Psoas muscle (tissue), 8 donors: ENCODE measurements around the gene CCDC187. TPM values are rescaled to one million over a fixed set of nuclear protein-coding genes. Genes with fewer than 3 reads are reported as not detected.

Experiments
- ATAC-seq, 4 donors: fragments of 200-7000 bp; cut with Tn5 transposase; one replicate each; pipeline ENCODE4 v1.9.1; 2020; ENCODE audit warnings: moderate library complexity in 3 of 4, mild to moderate bottlenecking in 2 of 4
- DNase-seq, 2 donors: peaks; one replicate each; pipeline ENCODE4 v3.0.0-alpha.2; 2020
- H3K27ac ChIP-seq: fragments of 200-600 bp; one replicate; pipeline ENCODE4 v1.8.0; 2022
- H3K27me3 ChIP-seq, 3 donors: fragments of 200-600 bp in 1 of 3; one replicate each; pipeline versions ENCODE4 v1.6.1 to v1.8.0; 2013 to 2022; ENCODE audit warnings: low read length in 2 of 3, mild to moderate bottlenecking in 2 of 3, moderate library complexity in 1 of 3; ENCODE audit not compliant: insufficient read depth in 3 of 3
- H3K36me3 ChIP-seq, 2 donors: fragments of 200-600 bp in 1 of 2; one replicate each; pipeline versions ENCODE4 v1.6.1 to v1.8.0; 2013 to 2022; ENCODE audit warnings: low read depth in 1 of 2, mild to moderate bottlenecking in 1 of 2, moderate library complexity in 1 of 2; ENCODE audit not compliant: insufficient read depth in 1 of 2
- H3K4me1 ChIP-seq: fragments of 200-600 bp; one replicate; pipeline ENCODE4 v1.8.0; 2022
- H3K4me3 ChIP-seq: fragments of 200-600 bp; one replicate; pipeline ENCODE4 v1.8.0; 2022; ENCODE audit warnings: mild to moderate bottlenecking
- H3K9me3 ChIP-seq: fragments of 200-600 bp; one replicate; pipeline ENCODE4 v1.8.0; 2022
- CTCF ChIP-seq: fragments of 200-600 bp; IDR thresholded peaks from one replicate; pipeline ENCODE4 v1.8.0; 2022; ENCODE audit warnings: antibody characterized with exemption
- WGBS, 3 donors: extraction: QIAGEN DNeasy Blood & Tissue Kit; methylation state at CpG; one replicate each; pipeline versions ENCODE4 v1.1.6 to v1.1.7; 2013; 5-methylcytosine and 5-hydroxymethylcytosine counted together
- intact Hi-C, 2 donors: fragments of 100-400 bp; cut with DNase I; formaldehyde crosslinking; loops; one replicate each; pipeline versions ENCODE4 v1.11.0 to v1.14.2; 2022
- polyA plus RNA-seq, 3 donors: library from polyadenylated mRNA; stranded (reverse); fragments of 200-250 nt; gene quantifications; one replicate each; pipeline ENCODE4 v1.2.3, GENCODE V29; 2013
- total RNA-seq, 4 donors: library from RNA; stranded (reverse); fragmentation: NEBNext Ultra II Directional in 2 of 4; extraction: Animal tissue kit (Norgen Biotek cat#: 25700) in 2 of 4; gene quantifications; one replicate each; pipeline versions ENCODE4 v1.2.1 to v1.2.4, GENCODE V29; 2021 to 2023
- donor health status: healthy with polysubstance abuse.
- donor health status: DM: no; HTN: no; CAD: no; lungs with moderate emphysema.
- donor health status: Bipolar disorder and iron deficiency.
- donor health status: healthy.
- donor health status: DM: yes; HTN: yes; CAD: no.
- donor health status: DM: no; HTN: no; CAD: no.
- donor health status: DM: no; HTN: no; CAD: no.
- donor health status: DM: yes; HTN: yes; CAD: no.

The CCDC187 gene
- total and polyA plus RNA-seq, 7 donors: not detected

GRCh38 chr9:136307215-136307750, 3.4 kb upstream of the CCDC187 start:
- DNase-seq: no peak
- no peak for ATAC-seq
- Histone ChIP-seq H3K4me1 (no peaks in the 10 kb centered on the region), H3K9me3 (no peaks in the 10 kb centered on the region), H3K4me3 (no peak overlapping the region), H3K27me3 (peaks cover 0 to 72% (median 8%) of the 10 kb centered on the region in 3 donors), H3K27ac (no peak overlapping the region), H3K36me3 (no peaks in the 10 kb centered on the region)
- intact Hi-C loops: no loop called here
- no peak for TF ChIP-seq CTCF
- 53 to 74% (median 61%) methylated on average over 4 of the region's 4 CpGs for WGBS, 3 donors

GRCh38 chr9:136306211-136307208, 2.6 kb upstream of the CCDC187 start:
- DNase-seq (no peak), ATAC-seq (no peak)
- Histone ChIP-seq H3K4me1 (no peaks in the 10 kb centered on the region), H3K36me3 (no peaks in the 10 kb centered on the region), H3K4me3 (no peak overlapping the region), H3K27me3 (peaks cover 0 to 64% (median 4%) of the 10 kb centered on the region in 3 donors), H3K27ac (no peak overlapping the region), H3K9me3 (no peaks in the 10 kb centered on the region)
- WGBS, 3 donors: 23 to 29% (median 24%) methylated on average over 33 to 34 of the region's 34 CpGs
- no peak for TF ChIP-seq CTCF
- intact Hi-C loops: no loop called here

- 35 to 50% (median 42%) methylated on average over 16 to 18 of the region's 18 CpGs for WGBS, 3 donors
These were observed 1.9 kb upstream of the CCDC187 start for GRCh38 chr9:136305804-136306203.

GRCh38 chr9:136304981-136305380, 1.1 kb upstream of the CCDC187 start:
- no peak for ATAC-seq
- H3K27ac ChIP-seq: no peak overlapping the region
- no peaks in the 10 kb centered on the region for H3K9me3 ChIP-seq
- no peaks in the 10 kb centered on the region for H3K36me3 ChIP-seq
- TF ChIP-seq CTCF: no peak
- DNase-seq: no peak
- H3K4me1 ChIP-seq: no peaks in the 10 kb centered on the region
- peaks cover 0 to 51% (median 2%) of the 10 kb centered on the region in 3 donors for H3K27me3 ChIP-seq
- intact Hi-C loops: no loop called here
- no peak overlapping the region for H3K4me3 ChIP-seq
- whole genome bisulfite sequencing, 3 donors: 50 to 58% (median 57%) methylated on average over 13 of the region's 13 CpGs

More at GRCh38 chr9:136305804-136306203, 1.9 kb upstream of the CCDC187 start:
- H3K36me3 ChIP-seq: no peaks in the 10 kb centered on the region
- H3K9me3 ChIP-seq: no peaks in the 10 kb centered on the region
- no peaks in the 10 kb centered on the region for H3K4me1 ChIP-seq
- DNase-seq: no peak
- no peak overlapping the region for H3K4me3 ChIP-seq
- TF ChIP-seq CTCF: no peak
- ATAC-seq: no peak
- H3K27ac ChIP-seq: no peak overlapping the region
- intact Hi-C loops: no loop called here
- peaks cover 0 to 57% (median 4%) of the 10 kb centered on the region in 3 donors for H3K27me3 ChIP-seq
